ENCODE data around the gene KCNJ3. TPM values are rescaled to one million over a fixed set of nuclear protein-coding genes. Genes with fewer than 3 reads are reported as not detected.

KCNJ3 gene
- total and polyA plus RNA-seq, 7 donors = 0.04 to 1.0 (median 0.22) TPM; not detected in 2

DNA sequence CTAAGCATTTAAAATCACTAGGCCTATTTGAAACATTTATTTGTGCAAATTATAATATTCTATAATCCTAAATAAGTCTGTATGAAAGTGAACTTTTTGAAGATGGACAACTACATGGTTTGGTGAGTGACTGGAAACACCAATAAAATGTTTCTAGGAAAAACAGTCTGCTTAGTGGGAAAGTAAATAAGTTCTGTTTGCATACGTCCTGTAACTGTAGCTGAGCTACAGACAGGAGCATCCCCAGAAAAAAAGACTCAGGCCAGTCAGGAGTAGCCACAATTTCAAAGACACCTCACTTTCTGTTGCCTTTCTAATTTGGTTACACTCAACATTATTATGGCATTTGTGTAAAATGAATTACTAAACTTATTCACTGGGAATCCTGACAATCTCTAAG is 28.4 kb upstream of the KCNJ3 start:
- Histone ChIP-seq H3K36me3 (ENCODE audit: insufficient read depth in 1 of 2, low read depth in 1 of 2) (no peaks in the 10 kb centered on the region), H3K4me3 (no peak overlapping the region), H3K9me3 (no peaks in the 10 kb centered on the region), H3K4me1 (no peaks in the 10 kb centered on the region), H3K27me3 (ENCODE audit: insufficient read depth in 3 of 3, low read length in 2 of 3) (no peaks in the 10 kb centered on the region), H3K27ac (no peak overlapping the region)
- DNase-seq (no peak), ATAC-seq (no peak)
- intact Hi-C loops (cut with DNase I) = no loop called here
- WGBS, 3 donors = 73 to 76% (median 74%) methylated on average over 1 of the region's 1 CpG
- TF ChIP-seq, protein P1, sequence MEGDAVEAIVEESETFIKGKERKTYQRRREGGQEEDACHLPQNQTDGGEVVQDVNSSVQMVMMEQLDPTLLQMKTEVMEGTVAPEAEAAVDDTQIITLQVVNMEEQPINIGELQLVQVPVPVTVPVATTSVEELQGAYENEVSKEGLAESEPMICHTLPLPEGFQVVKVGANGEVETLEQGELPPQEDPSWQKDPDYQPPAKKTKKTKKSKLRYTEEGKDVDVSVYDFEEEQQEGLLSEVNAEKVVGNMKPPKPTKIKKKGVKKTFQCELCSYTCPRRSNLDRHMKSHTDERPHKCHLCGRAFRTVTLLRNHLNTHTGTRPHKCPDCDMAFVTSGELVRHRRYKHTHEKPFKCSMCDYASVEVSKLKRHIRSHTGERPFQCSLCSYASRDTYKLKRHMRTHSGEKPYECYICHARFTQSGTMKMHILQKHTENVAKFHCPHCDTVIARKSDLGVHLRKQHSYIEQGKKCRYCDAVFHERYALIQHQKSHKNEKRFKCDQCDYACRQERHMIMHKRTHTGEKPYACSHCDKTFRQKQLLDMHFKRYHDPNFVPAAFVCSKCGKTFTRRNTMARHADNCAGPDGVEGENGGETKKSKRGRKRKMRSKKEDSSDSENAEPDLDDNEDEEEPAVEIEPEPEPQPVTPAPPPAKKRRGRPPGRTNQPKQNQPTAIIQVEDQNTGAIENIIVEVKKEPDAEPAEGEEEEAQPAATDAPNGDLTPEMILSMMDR (IDR thresholded peaks at IDR 0.05) = no peak

DNA sequence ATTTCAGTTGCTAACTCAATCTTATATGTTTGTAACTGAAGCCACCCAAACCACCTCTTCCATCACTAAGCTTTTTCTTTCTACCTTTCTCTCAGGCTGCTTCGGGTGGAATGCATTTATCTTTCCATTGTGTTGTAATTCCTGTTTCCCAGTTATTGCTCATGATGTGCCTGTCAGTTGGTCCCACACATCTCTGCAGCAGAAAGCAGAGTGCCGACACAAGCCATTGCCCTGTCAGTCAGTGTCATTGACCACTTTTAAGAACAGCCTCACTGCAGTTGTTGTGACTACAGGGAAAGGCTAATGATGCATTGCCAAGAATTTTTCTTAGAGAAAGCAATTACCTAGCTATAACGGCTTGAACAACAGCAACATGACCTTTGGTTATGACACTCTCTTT is 24.8 kb upstream of the KCNJ3 start:
- intact Hi-C loops (cut with DNase I) = no loop called here
- DNase-seq (no peak), ATAC-seq (no peak)
- no peak overlapping the region for H3K4me3 ChIP-seq
- no peaks in the 10 kb centered on the region for H3K4me1 ChIP-seq
- no peaks in the 10 kb centered on the region for H3K27me3 ChIP-seq (ENCODE audit: insufficient read depth in 3 of 3, low read length in 2 of 3)
- H3K27ac ChIP-seq = no peak overlapping the region
- H3K9me3 ChIP-seq = no peaks in the 10 kb centered on the region
- H3K36me3 ChIP-seq (ENCODE audit: insufficient read depth in 1 of 2, low read depth in 1 of 2) = no peaks in the 10 kb centered on the region
- 68 to 77% (median 74%) methylated on average over 3 of the region's 3 CpGs for WGBS, 3 donors
- TF ChIP-seq, protein P1 (IDR thresholded peaks at IDR 0.05) = no peak

DNA sequence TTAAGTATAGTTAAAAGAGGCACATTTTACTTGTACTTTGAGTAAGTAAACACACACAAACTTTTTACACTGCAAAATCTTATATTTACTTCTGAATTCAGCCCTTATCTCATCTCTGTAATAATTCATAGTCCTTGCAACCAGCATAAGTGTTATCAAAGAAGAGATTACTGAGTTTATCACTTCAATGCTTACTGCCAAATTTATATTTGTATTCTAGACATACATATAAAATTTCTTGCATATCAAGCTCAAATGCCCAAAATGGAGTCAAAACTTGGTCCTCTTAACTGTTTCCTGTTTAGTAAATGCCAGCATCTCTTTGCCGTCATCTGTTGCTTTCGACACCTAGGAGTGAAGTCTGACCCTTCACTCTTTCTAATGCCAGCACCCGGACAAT is 21.1 kb upstream of the KCNJ3 start:
- Histone ChIP-seq H3K27me3 (ENCODE audit: insufficient read depth in 3 of 3, low read length in 2 of 3) (no peaks in the 10 kb centered on the region), H3K36me3 (ENCODE audit: insufficient read depth in 1 of 2, low read depth in 1 of 2) (no peaks in the 10 kb centered on the region), H3K9me3 (no peaks in the 10 kb centered on the region), H3K27ac (no peak overlapping the region), H3K4me3 (no peak overlapping the region), H3K4me1 (no peaks in the 10 kb centered on the region)
- ATAC-seq (no peak), DNase-seq (no peak)
- intact Hi-C loops (cut with DNase I) = no loop called here
- TF ChIP-seq, protein P1 (IDR thresholded peaks at IDR 0.05) = no peak
- WGBS, 3 donors = 64 to 66% (median 64%) methylated on average over 3 of the region's 3 CpGs

DNA sequence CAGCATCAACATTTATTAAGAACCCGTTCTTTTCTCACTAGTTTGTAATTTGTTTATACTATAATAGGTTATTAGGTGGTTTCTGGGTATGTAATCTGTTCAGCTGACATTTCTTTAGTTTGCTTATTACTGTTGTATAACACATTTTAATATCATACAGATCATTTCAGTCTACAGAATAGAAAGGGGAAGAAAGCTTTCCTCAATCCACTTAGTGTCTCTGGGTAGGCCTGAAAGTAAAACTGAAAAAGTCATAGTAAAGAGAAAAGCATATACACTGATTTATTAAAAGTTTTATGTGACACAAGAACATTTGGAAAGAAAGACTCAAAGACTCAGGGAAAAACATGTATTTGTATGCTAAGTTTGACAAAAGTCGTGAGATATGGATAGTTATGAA is 16.8 kb upstream of the KCNJ3 start:
- Histone ChIP-seq H3K4me1 (no peaks in the 10 kb centered on the region), H3K9me3 (no peaks in the 10 kb centered on the region), H3K36me3 (ENCODE audit: insufficient read depth in 1 of 2, low read depth in 1 of 2) (no peaks in the 10 kb centered on the region), H3K27ac (no peak overlapping the region), H3K27me3 (ENCODE audit: insufficient read depth in 3 of 3, low read length in 2 of 3) (no peaks in the 10 kb centered on the region), H3K4me3 (no peak overlapping the region)
- intact Hi-C loops (cut with DNase I) = no loop called here
- DNase-seq (no peak), ATAC-seq (no peak)
- TF ChIP-seq, protein P1 (IDR thresholded peaks at IDR 0.05) = no peak
- 89 to 95% (median 91%) methylated on average over 2 of the region's 2 CpGs for WGBS, 3 donors

DNA sequence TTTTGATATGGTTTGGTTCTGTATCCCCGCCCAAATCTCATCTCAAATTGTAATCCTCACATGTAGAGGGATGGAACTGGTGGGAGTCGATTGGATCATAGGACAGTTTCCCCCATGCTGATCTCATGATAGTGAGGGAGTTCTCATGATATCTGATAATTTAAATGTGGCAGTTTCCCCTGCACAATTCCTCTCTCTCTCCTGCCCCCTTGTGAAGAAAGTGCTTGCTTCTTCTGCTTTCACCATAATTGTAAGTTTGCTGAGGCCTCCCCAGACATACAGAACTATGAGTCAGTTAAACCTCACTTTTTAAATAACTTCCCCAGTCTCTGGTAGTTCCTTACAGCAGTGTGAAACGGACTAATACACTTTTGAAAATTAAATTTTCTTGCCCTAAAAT is 12.3 kb upstream of the KCNJ3 start:
- no peak for ATAC-seq
- TF ChIP-seq, protein P1 (IDR thresholded peaks at IDR 0.05) = no peak
- Histone ChIP-seq H3K36me3 (ENCODE audit: insufficient read depth in 1 of 2, low read depth in 1 of 2) (no peaks in the 10 kb centered on the region), H3K9me3 (no peaks in the 10 kb centered on the region), H3K27me3 (ENCODE audit: insufficient read depth in 3 of 3, low read length in 2 of 3) (no peaks in the 10 kb centered on the region), H3K4me3 (no peak overlapping the region), H3K27ac (no peak overlapping the region), H3K4me1 (no peaks in the 10 kb centered on the region)
- DNase-seq = no peak
- intact Hi-C loops (cut with DNase I) = no loop called here
- WGBS, 3 donors = 84 to 89% (median 85%) methylated on average over 3 of the region's 3 CpGs

Measured in psoas muscle (tissue), 8 donors.